Measurements from ENCODE around the gene HELZ.
"Not testable (repeated sequence)": the region's sequence is repeated elsewhere in the genome, so short reads cannot be mapped to it uniquely, and the experiment has no call there.

HELZ gene

DNA sequence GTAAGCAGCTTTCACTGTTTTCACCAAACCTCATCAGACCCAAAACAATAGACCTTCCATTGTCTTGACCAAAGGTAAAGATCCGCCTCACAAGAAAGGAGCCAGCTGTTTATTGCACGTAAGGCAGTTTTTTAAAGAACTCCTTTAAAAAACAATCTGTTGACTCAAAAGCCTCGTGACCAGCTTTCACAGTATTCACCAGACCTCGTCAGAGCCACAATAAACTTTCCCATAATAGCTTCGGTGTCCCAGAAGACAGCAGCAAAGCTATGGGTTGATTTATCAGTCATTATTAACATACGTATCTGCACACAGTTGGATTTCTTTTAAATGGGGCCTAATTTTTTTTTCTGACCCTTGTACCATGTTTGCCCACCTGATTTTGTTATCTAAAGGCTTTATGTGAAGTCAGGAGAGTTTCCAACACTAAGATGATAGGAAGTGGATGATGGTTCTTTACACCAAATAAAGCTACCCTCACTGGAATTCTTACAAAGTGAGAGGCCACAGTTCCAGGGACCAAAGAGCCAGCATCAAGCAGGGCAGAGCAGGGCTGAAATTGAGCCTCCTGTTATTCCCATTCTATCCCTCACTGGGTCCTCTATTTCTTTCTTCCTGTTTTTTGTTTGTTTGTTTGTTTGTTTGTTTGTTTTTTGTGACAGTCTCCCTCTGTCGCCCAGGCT lies 17.6 kb upstream of the HELZ start:
- no peak for DNase-seq

DNA sequence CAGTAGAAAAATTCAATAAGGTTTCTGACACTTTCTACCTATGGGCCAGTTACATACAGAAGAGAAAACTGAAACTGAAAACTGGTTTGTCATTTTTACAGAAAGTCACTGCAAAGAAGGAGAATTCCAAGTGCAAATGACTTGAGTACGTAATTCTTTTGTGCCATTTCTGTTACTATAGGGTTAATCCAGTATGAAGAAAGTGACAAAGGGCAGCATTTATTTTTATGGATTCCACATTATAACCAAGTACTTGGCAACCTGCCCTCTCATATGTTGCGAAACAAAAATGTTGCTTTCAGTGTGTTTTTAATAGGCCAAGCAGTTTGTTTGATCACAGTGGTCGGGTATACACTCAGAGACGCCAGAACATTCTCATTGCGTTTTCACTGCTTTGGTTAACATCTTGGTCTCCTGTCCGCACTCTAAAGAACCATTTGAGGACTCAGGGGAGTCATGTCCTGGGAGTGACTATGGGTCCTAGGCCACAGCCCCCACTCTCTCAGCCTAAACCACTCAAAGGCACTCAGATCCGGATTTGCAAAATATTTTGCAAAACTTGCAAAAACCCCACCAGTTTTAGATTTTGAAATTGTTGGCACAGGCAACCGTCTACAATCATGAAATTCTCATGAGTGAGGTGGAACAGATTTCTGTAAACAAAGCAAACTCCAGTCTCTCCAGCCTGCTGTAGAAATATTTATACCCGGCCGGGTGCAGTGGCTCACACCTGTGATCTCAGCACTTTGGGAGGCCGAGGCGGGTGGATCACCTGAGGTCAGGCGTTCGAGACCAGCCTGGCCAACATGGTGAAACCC lies 15.4 kb upstream of the HELZ start:
- DNase-seq = no peak

DNA sequence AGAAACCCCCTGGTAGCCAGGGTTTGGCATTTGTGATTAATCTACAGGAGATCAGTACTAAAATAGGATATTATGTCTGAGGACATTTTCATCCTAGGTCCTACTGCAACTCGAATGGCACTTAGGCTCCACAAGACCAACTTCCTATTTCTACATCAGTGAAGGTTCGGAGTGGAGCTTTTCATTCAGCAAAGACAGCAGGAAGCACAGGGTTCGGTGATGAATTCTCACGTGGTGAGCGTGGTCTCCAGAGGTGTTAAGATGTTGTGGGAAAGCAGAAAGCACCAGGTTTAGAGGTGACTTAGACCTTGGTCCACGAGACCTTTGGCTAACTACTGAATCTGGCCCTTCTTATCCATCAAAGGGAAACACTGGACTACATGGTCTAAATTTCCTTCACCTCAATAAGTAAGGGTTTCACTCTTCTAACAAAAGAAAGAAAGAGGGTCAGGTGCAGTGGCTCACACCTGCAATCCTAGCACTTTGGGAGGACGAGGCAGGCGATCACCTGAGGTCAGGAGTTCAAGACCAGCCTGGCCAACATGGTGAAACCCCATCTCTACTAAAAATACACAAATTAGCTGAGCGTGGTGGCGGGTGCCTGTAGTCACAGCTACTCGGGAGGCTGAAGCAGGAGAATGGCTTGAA lies 13.9 kb upstream of the HELZ start:
- DNase-seq = no peak

DNA sequence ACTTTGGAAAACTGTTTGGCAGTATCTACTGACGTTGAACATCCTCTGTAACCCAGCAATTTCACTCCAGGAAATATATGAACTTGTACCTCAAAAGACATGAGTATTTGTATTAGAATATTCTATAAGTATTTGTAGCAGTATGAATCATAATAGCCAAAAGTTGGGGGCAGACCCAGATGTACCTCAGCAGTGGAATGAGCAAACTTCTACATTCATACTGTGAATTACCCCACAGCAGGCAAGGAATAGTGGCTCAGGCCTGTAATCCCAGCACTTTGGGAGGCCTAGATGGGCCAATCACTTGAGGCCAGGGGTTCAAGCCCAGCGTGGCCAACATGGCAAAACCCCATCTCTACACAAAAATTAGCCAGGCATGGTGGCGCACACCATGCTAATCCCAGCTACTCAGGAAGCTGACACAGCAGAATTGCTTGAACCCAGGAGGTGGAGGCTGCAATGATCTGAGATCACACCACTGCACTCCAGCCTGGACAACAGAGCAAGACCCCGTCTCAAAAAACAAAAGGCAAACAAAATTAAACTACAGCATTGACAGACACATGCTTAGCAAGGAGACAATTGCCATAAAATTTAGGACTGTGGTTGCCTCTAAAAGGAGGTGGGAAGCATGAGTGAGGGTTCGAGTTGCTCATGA lies 11.2 kb upstream of the HELZ start:
- no peak for DNase-seq

DNA sequence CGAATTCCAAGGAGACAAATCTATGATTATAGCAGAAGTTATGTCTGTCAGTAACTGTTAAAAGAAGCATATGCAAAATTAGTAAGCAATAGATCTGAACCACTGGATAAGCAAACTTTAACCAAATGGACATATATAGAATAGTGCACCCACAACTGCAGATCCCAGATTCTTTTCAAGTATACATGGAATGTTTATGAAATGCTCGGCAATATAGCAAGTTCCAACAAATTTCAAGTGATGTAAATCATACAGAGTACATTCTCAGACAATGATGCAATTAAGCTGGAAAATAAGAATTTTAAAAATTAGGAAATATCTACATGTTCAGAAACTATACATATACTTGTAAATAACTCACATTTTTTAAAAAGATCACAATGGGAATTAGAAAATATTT lies 8.4 kb upstream of the HELZ start:
- DNase-seq = no peak

DNA sequence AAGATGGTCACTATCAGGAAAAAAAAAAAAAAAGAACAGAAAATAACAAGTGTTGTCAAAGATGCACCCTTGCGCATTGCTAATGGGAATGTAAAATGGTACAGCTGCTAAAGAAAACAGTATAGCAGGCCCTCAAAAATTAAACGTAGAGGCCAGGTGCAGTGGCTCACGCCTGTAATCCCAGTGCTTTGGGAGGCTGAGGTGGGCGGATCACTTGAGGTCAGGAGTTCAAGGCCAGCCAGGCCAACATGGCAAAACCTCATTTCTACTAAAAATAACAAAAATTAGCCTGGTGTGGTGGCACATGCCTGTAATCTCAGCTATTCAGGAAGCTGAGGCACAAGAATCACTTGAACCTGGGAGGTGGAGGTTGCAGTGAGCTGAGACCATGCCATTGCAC lies 6.6 kb upstream of the HELZ start:
- DNase-seq = not testable (repeated sequence)

DNA sequence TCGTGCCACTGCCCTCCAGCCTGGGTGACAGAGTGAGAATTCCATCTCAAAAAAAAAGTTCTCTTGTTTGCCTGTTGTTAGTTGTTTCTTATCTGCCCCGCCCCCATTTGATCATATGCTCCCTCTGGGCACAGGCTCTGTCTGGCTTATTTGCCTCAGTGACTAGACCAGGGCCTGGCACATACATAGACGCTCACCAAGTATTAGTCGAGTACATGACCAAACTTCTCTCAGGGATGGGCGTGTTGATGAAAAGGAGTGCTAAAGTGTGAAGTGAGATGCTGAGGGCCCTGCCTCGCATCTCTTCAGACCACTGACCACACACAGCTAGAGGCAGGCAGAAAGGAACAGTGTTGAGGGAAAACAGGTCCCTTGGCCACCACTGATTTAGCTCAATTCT lies 3.3 kb upstream of the HELZ start:
- DNase-seq = no peak

DNA sequence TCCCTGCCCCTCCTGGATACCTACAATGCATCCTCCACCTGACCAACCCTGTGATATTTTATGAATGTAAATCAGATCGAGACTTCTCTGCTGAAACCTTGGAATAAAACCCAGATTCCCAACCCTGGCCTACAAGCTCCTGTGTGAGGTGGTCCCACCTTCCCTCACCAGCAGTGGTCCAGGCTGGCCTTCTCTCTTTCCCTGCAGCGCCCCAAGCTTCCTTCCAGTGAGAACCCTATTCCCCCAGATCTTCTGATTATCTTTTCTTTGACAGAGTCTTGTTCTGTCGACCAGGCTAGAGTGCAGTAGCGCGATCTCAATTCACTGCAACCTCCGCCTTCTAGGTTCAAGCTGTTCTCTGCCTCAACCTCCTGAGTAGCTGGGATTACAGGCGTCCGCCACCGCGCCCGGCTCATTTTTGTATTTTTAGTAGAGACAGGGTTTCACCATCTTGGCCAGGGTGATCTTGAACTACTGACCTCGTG lies 2.5 kb upstream of the HELZ start:
- DNase-seq = no peak

DNA sequence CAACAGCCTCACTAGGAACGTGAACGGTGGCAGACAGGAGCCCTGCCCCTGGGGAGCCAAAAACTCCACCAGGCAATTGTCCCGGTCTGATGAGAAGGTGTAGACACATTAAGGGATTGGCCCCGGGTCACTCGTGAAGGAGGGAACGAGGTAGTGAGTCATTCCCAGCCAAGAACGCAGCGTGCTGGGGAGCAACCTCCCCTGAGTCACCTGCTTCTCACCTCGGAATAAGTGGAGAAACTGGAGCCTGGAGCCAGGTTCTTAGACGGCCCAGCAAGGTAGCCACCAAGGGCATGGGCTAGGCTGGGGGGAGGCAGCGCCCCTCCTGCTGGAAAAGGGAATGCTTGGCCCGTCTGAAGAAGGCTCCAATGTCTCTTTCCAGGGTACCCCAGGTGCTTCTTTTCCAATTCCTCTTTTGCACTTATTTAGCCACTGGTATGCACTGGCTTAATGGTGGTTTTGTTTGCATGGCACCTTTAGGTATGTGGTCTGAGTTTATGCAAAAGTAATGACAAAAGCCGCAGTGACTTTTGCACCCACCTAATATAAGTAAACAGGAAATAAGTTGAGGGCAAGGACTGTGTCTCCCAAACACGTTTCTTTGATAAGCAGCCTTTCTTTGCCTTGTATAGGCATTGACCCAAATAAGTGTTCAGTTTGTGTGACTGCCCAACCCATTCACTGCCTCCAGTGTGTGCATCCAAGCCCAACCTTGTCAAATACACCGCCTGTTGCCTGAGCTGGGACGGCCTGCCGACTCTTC lies 1.8 kb upstream of the HELZ start:
- DNase-seq = no peak

DNA sequence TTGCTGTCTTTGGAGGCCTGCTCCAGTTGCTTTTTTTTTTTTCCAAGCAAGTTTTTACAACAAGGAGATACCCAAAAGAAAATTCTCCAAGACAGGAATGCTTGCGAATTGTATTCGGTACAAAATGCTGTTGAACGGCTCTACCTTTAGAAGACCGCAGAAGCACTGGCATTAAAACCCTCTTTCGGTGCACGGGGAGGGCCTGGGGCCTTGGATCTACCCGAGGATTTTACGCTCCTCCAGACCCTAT lies 1.3 kb upstream of the HELZ start:
- DNase-seq = no peak

DNA sequence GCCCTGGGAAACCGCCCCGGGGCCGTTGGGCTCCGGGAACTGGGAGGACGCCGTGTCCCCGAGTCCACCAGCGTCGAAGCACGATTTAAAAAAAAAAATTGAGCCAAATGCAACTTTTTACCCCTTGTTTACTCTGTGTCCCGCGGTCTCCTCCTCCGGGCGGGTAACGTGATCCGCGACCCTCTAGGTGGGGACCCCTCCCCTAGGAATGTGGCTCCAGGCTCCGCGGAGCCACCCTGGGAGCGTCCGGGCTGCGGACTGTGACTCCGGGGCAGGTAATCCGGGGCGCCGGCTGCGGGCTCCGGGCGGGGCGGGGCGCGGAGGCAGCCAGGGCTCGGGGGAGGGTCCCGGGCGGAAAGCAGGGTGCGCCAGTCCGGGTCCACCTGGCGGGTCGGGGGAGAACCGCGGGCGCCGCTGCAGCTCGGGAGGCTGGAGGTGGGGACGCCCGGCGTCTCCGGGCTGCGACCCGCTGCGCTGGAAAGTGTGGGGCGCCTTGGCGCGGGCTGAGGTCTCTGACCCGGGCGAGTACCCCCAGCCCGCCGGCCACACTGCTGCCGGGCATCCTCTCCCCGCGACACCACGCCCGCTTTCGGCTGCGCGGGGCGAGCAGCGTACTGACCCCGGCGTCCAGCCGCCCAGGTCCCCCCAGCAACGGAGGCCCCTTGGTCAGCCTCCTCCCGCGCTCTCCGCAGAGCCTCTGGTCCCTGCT lies 852 bp upstream of the HELZ start:
- DNase-seq = peak; percentile 13

DNA sequence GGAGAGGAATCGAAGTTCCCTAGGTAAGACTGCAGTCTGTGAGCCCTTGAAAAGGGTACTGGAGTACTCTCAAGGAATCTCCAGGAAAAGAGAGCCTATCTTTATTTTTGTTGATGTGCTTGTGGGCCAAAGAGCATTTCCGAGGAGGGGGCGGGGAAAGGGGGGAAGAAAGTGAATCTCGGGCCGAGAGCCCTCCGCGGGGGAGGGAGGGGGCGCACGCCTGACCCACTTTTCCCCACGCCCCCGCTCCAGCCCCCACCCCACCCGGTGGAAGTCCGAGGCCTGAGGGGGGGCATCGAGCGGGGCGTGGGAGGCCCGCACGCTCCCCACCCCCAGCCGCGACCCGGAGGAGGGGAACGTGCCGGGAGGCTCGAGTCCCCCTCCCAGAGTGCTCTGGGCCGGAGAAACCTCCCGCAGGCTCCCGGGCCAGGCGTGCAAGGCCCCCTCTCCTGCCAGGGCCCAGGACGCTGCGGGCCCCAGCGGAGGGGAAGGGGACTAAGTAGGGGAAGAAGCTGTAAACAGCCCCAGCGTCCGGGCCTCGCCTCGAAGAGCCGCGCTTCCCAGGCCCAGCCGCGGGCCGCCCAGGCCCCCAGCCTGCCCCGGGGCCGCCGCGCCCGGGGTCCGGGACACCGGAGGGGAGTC lies 444 bp downstream of the HELZ start:
- no peak for DNase-seq

DNA sequence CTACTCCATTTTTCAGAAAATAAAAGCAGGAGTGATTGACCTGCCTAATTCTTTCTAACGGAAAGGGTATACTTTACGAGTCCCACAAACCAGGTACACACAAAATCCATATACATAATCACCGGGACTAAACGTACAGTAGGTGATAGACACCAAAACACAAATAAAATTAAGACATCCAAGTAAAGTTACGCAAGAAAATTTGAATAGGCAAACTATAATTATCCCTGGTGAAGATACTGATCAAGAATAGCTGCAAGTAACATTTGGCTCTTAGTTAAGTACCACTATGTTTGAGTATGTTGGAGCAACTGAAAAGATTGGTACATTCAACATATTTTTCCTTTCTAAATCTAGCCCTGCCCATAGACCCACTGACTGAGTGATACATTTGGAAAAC lies 1.7 kb downstream of the HELZ start:
- DNase-seq = no peak

DNA sequence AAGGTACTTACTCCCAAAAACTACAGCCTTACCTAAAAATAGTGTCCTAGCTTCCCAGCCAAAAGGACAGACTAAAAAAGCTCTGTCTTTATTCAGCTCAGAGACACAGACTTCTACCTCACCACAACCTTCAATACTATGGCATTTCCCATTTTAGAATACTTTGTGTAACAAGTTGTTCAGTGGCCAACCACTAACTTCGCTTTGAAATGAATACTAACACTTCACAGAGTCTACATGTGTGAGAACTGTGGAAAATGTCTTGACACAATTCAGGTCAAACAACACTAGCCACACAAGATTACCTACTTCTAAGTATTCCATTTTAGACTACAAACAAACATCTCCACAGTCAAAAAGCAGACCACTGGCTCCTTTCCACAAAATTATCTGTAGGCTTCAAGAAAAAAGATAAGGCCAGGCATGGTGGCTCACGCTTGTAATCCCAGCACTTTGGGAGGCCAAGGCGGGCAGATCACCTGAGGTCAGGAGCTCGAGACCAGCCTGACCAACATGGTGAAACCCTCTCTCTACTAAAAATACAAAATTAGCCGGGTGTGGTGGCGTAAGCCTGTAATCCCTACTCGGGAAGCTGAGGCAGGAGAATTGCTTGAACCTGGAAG lies 3.2 kb downstream of the HELZ start:
- DNase-seq = no peak

DNA sequence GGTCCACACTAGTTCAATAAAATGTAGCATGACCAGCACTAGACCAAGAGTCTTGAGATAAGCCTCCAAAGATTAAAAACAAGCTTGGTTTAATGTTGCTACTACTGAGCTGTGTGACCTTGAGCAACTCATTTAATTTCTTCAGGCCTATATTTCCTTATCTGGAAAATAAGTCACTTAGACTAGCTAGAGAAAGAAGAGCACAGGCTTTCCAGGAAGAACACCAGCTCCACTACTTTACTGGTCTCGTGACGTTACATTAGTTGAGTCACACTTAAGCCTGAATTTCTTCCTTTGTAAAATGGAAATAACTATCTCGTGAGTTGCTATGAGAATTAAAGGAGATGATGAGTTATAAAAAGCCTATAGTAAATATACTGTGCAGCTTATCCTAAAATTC lies 5.4 kb downstream of the HELZ start:
- DNase-seq = no peak

DNA sequence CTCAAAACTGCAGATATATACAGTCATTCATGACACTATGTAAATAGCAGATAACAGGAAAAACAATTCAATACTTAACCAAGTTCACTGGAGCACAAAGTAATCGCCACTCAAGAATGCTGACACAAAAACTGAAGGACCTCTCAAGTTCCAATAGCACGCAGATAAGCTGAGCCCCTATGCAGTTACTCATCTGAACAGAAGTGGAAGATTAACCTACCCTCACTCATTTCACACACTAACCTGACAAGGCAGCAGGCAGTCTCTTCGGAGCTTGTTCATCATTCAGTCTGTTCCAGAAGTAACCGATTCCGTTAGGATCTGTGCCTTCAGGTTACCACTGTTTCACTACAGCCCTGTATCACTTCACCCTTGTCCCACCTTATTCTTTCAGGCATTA lies 6.0 kb downstream of the HELZ start:
- DNase-seq = no peak

DNA sequence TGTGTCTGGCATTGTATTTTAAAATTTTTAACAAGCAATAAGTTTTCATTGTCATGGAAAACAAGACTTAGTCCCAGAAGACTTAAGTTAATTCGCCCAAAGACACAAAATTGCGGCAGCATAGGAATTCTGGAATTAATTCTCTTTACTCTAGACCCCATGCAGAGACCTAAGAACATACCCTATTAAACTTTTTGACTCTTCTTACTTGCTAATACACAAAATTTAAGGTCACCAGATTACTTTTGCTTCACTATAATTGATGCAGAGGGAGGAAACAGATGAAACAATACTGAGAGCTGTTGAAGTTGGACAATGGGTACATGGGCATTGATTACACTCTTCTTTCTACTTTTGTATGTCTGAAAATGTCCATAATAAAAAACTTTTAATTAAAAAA lies 12.6 kb downstream of the HELZ start:
- no peak for DNase-seq

DNA sequence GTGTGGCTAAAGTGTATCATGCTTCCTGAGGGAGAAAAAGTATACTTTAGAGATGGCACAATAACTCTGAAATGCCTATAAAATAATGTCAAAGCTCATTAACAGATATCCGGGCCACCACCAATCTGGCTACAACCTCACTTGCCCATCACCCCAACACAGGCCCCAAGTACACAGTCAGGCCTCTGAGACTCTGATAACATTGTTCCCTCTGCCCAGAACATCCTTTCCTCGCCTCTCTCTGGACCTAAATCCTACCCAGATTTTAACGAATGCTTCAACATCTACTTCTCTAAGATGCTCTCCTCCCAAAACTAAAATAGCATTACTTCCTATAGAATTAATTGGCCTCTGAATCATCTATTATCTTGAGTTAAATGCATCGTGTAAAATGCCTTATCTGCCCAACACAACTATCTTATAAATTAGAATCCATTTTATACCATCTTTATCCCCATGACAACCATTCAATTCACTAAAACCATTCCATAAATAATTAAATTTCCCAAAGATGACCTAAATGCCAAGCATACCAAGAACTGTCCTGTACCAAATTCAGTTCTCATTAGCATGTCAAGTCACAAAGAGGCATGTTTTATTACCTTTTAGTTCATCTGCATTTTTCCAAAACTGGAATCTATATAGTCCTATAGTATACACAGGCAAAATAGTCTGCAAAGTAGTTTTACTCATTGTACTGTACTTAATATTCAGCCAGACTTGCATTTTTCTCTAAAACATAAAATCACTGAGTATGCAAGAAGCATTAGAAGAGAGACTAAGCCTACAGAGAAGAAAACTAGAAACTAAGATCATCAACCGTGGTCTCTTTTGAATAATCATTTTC lies 15.7 kb downstream of the HELZ start:
- DNase-seq = no peak

DNA sequence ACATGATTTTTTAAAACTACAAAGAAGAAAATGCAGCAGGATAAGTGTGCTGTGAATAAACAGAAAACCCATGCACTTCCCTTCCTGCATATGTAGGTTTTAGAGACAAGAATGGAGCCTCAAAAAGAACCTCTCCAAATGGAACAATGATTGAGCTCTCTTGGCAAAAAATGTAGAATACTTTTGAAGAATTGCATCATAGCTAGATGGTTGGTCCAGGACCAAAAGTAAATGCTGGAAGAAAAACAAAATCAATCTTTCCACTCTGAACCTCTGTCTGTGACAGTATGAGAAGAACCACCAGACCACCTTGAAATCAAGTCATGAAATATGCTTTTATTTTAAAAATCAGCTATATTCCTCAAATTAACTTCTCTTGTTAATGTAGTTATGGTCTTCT lies 17.5 kb downstream of the HELZ start:
- DNase-seq = no peak

DNA sequence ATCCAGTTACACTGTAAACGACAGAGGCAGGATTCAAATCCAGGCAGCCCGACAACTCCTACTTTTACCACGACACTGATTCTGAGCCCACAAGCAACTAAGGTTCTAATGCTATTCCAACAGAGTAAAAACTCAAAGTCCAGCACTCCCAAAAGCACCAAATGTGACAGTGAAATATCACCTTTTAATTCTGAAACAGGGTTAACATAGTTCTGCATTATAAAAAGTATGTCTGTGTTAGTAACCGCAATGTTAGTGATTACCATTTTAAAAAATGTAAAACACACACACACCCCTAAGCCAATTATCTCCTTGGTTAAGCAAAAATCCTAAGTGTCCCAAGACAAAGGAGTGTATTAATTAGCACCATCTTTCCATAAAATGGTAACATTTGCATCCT lies 19.7 kb downstream of the HELZ start:
- no peak for DNase-seq
